Retina (tissue), 1 donor: Measurements from ENCODE around the gene ANKRD63.
A peak's percentile ranks its signal among the peaks of the same experiment; 100 is the strongest.

ENCODE experiments used
- DNase-seq: peaks from one replicate; pipeline ENCODE4 v3.0.0-alpha.2; 2016

ANKRD63 gene

GRCh38 chr15:40313531-40314398, 30.9 kb upstream of the ANKRD63 start:
- no peak for DNase-seq

GRCh38 chr15:40312370-40313158, 29.7 kb upstream of the ANKRD63 start:
- no peak for DNase-seq

- no peak for DNase-seq
Measured at GRCh38 chr15:40310993-40311392, 28.1 kb upstream of the ANKRD63 start.

GRCh38 chr15:40310001-40310959, 27.4 kb upstream of the ANKRD63 start:
- DNase-seq: peak; percentile 75

GRCh38 chr15:40309344-40309862, 26.5 kb upstream of the ANKRD63 start:
- DNase-seq: no peak

GRCh38 chr15:40307421-40308211, 24.8 kb upstream of the ANKRD63 start, which contains the start of gene PLCB2:
TSS of gene PLCB2 (minus strand) at chr15:40307935. CDS start at chr15:40307672, 263 bp downstream.
- no peak for DNase-seq

- no peak for DNase-seq
Measured at GRCh38 chr15:40306908-40307307, 24.0 kb upstream of the ANKRD63 start.

GRCh38 chr15:40306371-40306770, 23.5 kb upstream of the ANKRD63 start:
- no peak for DNase-seq

- DNase-seq: no peak
Measured at GRCh38 chr15:40305281-40305680, 22.4 kb upstream of the ANKRD63 start.

GRCh38 chr15:40303576-40303975, 20.7 kb upstream of the ANKRD63 start:
- DNase-seq: no peak

GRCh38 chr15:40302981-40303380, 20.1 kb upstream of the ANKRD63 start:
- no peak for DNase-seq

GRCh38 chr15:40302288-40302886, 19.5 kb upstream of the ANKRD63 start:
- DNase-seq: no peak

GRCh38 chr15:40301467-40302179, 18.8 kb upstream of the ANKRD63 start:
- no peak for DNase-seq

- DNase-seq: no peak
Measured at GRCh38 chr15:40300771-40301170, 17.9 kb upstream of the ANKRD63 start.

- no peak for DNase-seq
Measured at GRCh38 chr15:40300367-40300766, 17.5 kb upstream of the ANKRD63 start.

- DNase-seq: no peak
Measured at GRCh38 chr15:40298216-40298935, 15.5 kb upstream of the ANKRD63 start.

- no peak for DNase-seq
Measured at GRCh38 chr15:40297356-40297755, 14.5 kb upstream of the ANKRD63 start.

GRCh38 chr15:40296561-40297230, 13.8 kb upstream of the ANKRD63 start:
- no peak for DNase-seq
